HL-60 (cell line): ENCODE data around the gene SNTG2.

Experiments
- CTCF ChIP-seq: IDR thresholded peaks from one replicate; pipeline ENCODE4 v1.5.1; 2011; ENCODE audit warnings: low read length, control low read depth, inconsistent platforms; ENCODE audit not compliant: insufficient read depth
- GABPA ChIP-seq: IDR thresholded peaks from 2 replicates; pipeline ENCODE4 v1.6.1; 2012; ENCODE audit warnings: low read depth
- POLR2AphosphoS5 ChIP-seq: IDR thresholded peaks from 2 replicates; pipeline ENCODE4 v1.6.1; 2012; ENCODE audit warnings: low read depth

DNA sequence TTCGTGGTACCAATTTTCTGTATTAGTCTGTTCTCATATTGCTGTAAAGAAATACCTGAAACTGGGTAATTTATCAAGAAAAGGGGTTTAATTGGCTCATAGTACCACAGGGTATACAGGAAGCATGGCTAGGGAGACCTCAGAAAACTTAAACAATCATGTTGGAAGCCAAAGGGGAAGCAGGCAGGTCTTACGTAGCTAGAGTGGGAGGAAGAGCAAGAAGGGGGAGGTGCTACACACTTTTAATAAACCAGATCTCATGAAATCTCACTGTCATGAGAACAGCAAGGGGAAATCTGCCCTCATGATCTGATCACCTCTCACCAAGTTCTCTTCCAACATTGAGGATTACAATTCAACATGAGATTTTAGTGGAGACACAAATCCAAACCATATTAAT lies 235.8 kb downstream of the SNTG2 start:
- TF ChIP-seq CTCF = no peak
- no peak for TF ChIP-seq POLR2AphosphoS5
- TF ChIP-seq GABPA = no peak
